Dermis microvascular lymphatic vessel endothelial cell (primary cell): Measurements from ENCODE around the gene AUTS2. TPM values are rescaled to one million over a fixed set of nuclear protein-coding genes. Genes with fewer than 3 reads are reported as not detected.

Source experiments
- DNase-seq, 2 donors: peaks; one replicate each; pipeline versions ENCODE4 v3.0.0 to v3.0.0-alpha.2; 2010; ENCODE audit warnings: low read depth in 2 of 2
- total RNA-seq: library from RNA; depleted of rRNA; stranded (reverse); fragments of >200 nt; gene quantifications from 2 replicates; pipeline ENCODE4 v1.2.1, GENCODE V29; 2014

Gene AUTS2
- total RNA-seq, 1 donor from 2014 or later = 0.51 TPM

- DNase-seq = no peak
These were observed 156.2 kb downstream of the AUTS2 start for GRCh38 chr7:69754476-69754875.

GRCh38 chr7:69756235-69756634 lies 158.0 kb downstream of the AUTS2 start:
- no peak for DNase-seq

- DNase-seq = no peak
These were observed 159.3 kb downstream of the AUTS2 start for GRCh38 chr7:69757528-69757927.

GRCh38 chr7:69757981-69758430 lies 159.7 kb downstream of the AUTS2 start:
- DNase-seq = no peak

GRCh38 chr7:69759373-69759772 lies 161.1 kb downstream of the AUTS2 start:
- no peak for DNase-seq

GRCh38 chr7:69761290-69761922 lies 163.1 kb downstream of the AUTS2 start:
- no peak for DNase-seq

- no peak for DNase-seq
These were observed 164.6 kb downstream of the AUTS2 start for GRCh38 chr7:69762821-69763352.

GRCh38 chr7:69763513-69763912 lies 165.2 kb downstream of the AUTS2 start:
- DNase-seq = no peak

GRCh38 chr7:69764147-69764546 lies 165.9 kb downstream of the AUTS2 start:
- DNase-seq = no peak

- DNase-seq = no peak
These were observed 166.4 kb downstream of the AUTS2 start for GRCh38 chr7:69764681-69765080.

GRCh38 chr7:69765879-69766278 lies 167.6 kb downstream of the AUTS2 start:
- no peak for DNase-seq

GRCh38 chr7:69768986-69769595 lies 170.8 kb downstream of the AUTS2 start:
- no peak for DNase-seq

GRCh38 chr7:69769826-69770225 lies 171.6 kb downstream of the AUTS2 start:
- no peak for DNase-seq

GRCh38 chr7:69770613-69771012 lies 172.3 kb downstream of the AUTS2 start:
- no peak for DNase-seq

- no peak for DNase-seq
These were observed 174.6 kb downstream of the AUTS2 start for GRCh38 chr7:69772718-69773436.

- no peak for DNase-seq
These were observed 175.4 kb downstream of the AUTS2 start for GRCh38 chr7:69773535-69774225.

GRCh38 chr7:69775231-69775771 lies 177.0 kb downstream of the AUTS2 start:
- no peak for DNase-seq

GRCh38 chr7:69776611-69777010 lies 178.3 kb downstream of the AUTS2 start:
- no peak for DNase-seq

GRCh38 chr7:69778138-69778537 lies 179.9 kb downstream of the AUTS2 start:
- no peak for DNase-seq

- no peak for DNase-seq
These were observed 182.1 kb downstream of the AUTS2 start for GRCh38 chr7:69780379-69780778.

GRCh38 chr7:69781412-69781846 lies 183.2 kb downstream of the AUTS2 start:
- DNase-seq = no peak
